ENCODE measurements around the gene ZNF341.

GRCh38 chr20:33716498-33716897 is 15.3 kb upstream of the ZNF341 start:
- TF ChIP-seq POLR2AphosphoS5 (IDR thresholded peaks at IDR 0.05), result no peak
- TF ChIP-seq POLR2A (IDR thresholded peaks at IDR 0.05), result no peak
- no peak for TF ChIP-seq CTCF (IDR thresholded peaks at IDR 0.05)
- TF ChIP-seq EP300 (IDR thresholded peaks at IDR 0.05), result no peak
